ENCODE results near the gene LSR. TPM values are rescaled to one million over a fixed set of nuclear protein-coding genes. Genes with fewer than 3 reads are reported as not detected.
"Not testable (repeated sequence)": the region's sequence is repeated elsewhere in the genome, so short reads cannot be mapped to it uniquely, and the experiment has no call there.

The LSR gene
- total RNA-seq, 1 experiment from 2014 or later = 0.63 TPM

- DNase-seq = no peak
Measured at GRCh38 chr19:35216016-35216832, 32.6 kb upstream of the LSR start.

GRCh38 chr19:35216833-35217648, 31.8 kb upstream of the LSR start:
- Histone ChIP-seq H3K79me2 (ENCODE audit: low read length) (no peaks in the 10 kb centered on the region), H3K4me1 (ENCODE audit: low read length) (peaks cover 21% of the 10 kb centered on the region), H3K9ac (ENCODE audit: low read length) (no peak overlapping the region), H4K20me1 (ENCODE audit: insufficient read depth, low read depth, low read length) (no peaks in the 10 kb centered on the region), H3K27me3 (ENCODE audit: low read length) (no peaks in the 10 kb centered on the region), H2AFZ (ENCODE audit: low read length) (no peak overlapping the region), H3K9me3 (ENCODE audit: low read length) (0 out of 2 replicates have a peak, but pooled peaks cover 2% of the 10 kb centered on the region), H3K36me3 (ENCODE audit: insufficient read depth, low read length) (no peaks in the 10 kb centered on the region), H3K9me2 (replicated peaks; ENCODE audit: insufficient read depth, low read length) (no peaks in the 10 kb centered on the region), H3K4me2 (ENCODE audit: low read depth, low read length, poor library complexity, severe bottlenecking) (no peak overlapping the region), H3K4me3 (ENCODE audit: low read length) (no peak overlapping the region), H3K27ac (ENCODE audit: low read length) (no peak overlapping the region)
- DNase-seq = peak; percentile 75

More at GRCh38 chr19:35216016-35216832, 32.6 kb upstream of the LSR start:
- no peaks in the 10 kb centered on the region for H3K36me3 ChIP-seq (ENCODE audit: insufficient read depth, low read length)
- no peaks in the 10 kb centered on the region for H3K27me3 ChIP-seq (ENCODE audit: low read length)
- H3K9me2 ChIP-seq (replicated peaks; ENCODE audit: insufficient read depth, low read length) = no peaks in the 10 kb centered on the region
- 0 out of 2 replicates have a peak, but pooled peaks cover 2% of the 10 kb centered on the region for H3K9me3 ChIP-seq (ENCODE audit: low read length)
- no peak overlapping the region for H3K27ac ChIP-seq (ENCODE audit: low read length)
- H3K4me3 ChIP-seq (ENCODE audit: low read length) = no peak overlapping the region
- no peak overlapping the region for H3K4me2 ChIP-seq (ENCODE audit: low read depth, low read length, poor library complexity, severe bottlenecking)
- H3K79me2 ChIP-seq (ENCODE audit: low read length) = no peaks in the 10 kb centered on the region
- peaks cover 17% of the 10 kb centered on the region for H3K4me1 ChIP-seq (ENCODE audit: low read length)
- no peak overlapping the region for H3K9ac ChIP-seq (ENCODE audit: low read length)
- no peaks in the 10 kb centered on the region for H4K20me1 ChIP-seq (ENCODE audit: insufficient read depth, low read depth, low read length)
- no peak overlapping the region for H2AFZ ChIP-seq (ENCODE audit: low read length)

- H3K9ac ChIP-seq (ENCODE audit: low read length) = no peak overlapping the region
- no peak overlapping the region for H3K27ac ChIP-seq (ENCODE audit: low read length)
- no peaks in the 10 kb centered on the region for H3K79me2 ChIP-seq (ENCODE audit: low read length)
- H3K9me2 ChIP-seq (replicated peaks; ENCODE audit: insufficient read depth, low read length) = no peaks in the 10 kb centered on the region
- no peak overlapping the region for H3K4me2 ChIP-seq (ENCODE audit: low read depth, low read length, poor library complexity, severe bottlenecking)
- H3K4me1 ChIP-seq (ENCODE audit: low read length) = peaks cover 27% of the 10 kb centered on the region
- H3K27me3 ChIP-seq (ENCODE audit: low read length) = no peaks in the 10 kb centered on the region
- no peaks in the 10 kb centered on the region for H4K20me1 ChIP-seq (ENCODE audit: insufficient read depth, low read depth, low read length)
- H3K9me3 ChIP-seq (ENCODE audit: low read length) = peaks cover 2% of the 10 kb centered on the region; the same call in 1 of the 2 replicates
- no peak overlapping the region for H3K4me3 ChIP-seq (ENCODE audit: low read length)
- no peak overlapping the region for H2AFZ ChIP-seq (ENCODE audit: low read length)
- H3K36me3 ChIP-seq (ENCODE audit: insufficient read depth, low read length) = no peaks in the 10 kb centered on the region
- no peak for DNase-seq
Measured at GRCh38 chr19:35217649-35217990, 31.2 kb upstream of the LSR start.

- H3K4me2 ChIP-seq (ENCODE audit: low read depth, low read length, poor library complexity, severe bottlenecking) = no peak overlapping the region
- H4K20me1 ChIP-seq (ENCODE audit: insufficient read depth, low read depth, low read length) = no peaks in the 10 kb centered on the region
- no peak overlapping the region for H3K9ac ChIP-seq (ENCODE audit: low read length)
- H3K4me1 ChIP-seq (ENCODE audit: low read length) = peaks cover 20% of the 10 kb centered on the region
- no peak overlapping the region for H3K4me3 ChIP-seq (ENCODE audit: low read length)
- H3K27me3 ChIP-seq (ENCODE audit: low read length) = no peaks in the 10 kb centered on the region
- no peak overlapping the region for H3K27ac ChIP-seq (ENCODE audit: low read length)
- DNase-seq = no peak
- H3K36me3 ChIP-seq (ENCODE audit: insufficient read depth, low read length) = no peaks in the 10 kb centered on the region
- no peaks in the 10 kb centered on the region for H3K9me2 ChIP-seq (replicated peaks; ENCODE audit: insufficient read depth, low read length)
- H3K9me3 ChIP-seq (ENCODE audit: low read length) = peaks cover 2% of the 10 kb centered on the region; the same call in 1 of the 2 replicates
- no peak overlapping the region for H2AFZ ChIP-seq (ENCODE audit: low read length)
- H3K79me2 ChIP-seq (ENCODE audit: low read length) = no peaks in the 10 kb centered on the region
Measured at GRCh38 chr19:35219008-35219407, 29.8 kb upstream of the LSR start.

- no peak overlapping the region for H3K4me2 ChIP-seq (ENCODE audit: low read depth, low read length, poor library complexity, severe bottlenecking)
- no peak overlapping the region for H3K27ac ChIP-seq (ENCODE audit: low read length)
- peaks cover 2% of the 10 kb centered on the region; the same call in 1 of the 2 replicates for H3K9me3 ChIP-seq (ENCODE audit: low read length)
- no peak overlapping the region for H2AFZ ChIP-seq (ENCODE audit: low read length)
- no peaks in the 10 kb centered on the region for H4K20me1 ChIP-seq (ENCODE audit: insufficient read depth, low read depth, low read length)
- peaks cover 15% of the 10 kb centered on the region for H3K4me1 ChIP-seq (ENCODE audit: low read length)
- H3K9me2 ChIP-seq (replicated peaks; ENCODE audit: insufficient read depth, low read length) = no peaks in the 10 kb centered on the region
- no peak overlapping the region for H3K4me3 ChIP-seq (ENCODE audit: low read length)
- no peaks in the 10 kb centered on the region for H3K27me3 ChIP-seq (ENCODE audit: low read length)
- H3K36me3 ChIP-seq (ENCODE audit: insufficient read depth, low read length) = no peaks in the 10 kb centered on the region
- no peak for DNase-seq
- no peaks in the 10 kb centered on the region for H3K79me2 ChIP-seq (ENCODE audit: low read length)
- no peak overlapping the region for H3K9ac ChIP-seq (ENCODE audit: low read length)
Measured at GRCh38 chr19:35220315-35220921, 28.4 kb upstream of the LSR start.

GRCh38 chr19:35220973-35221590, 27.7 kb upstream of the LSR start:
- H3K4me2 ChIP-seq (ENCODE audit: low read depth, low read length, poor library complexity, severe bottlenecking) = not testable (repeated sequence)

GRCh38 chr19:35222373-35223015, 26.3 kb upstream of the LSR start:
- no peak overlapping the region for H2AFZ ChIP-seq (ENCODE audit: low read length)
- H3K9me2 ChIP-seq (replicated peaks; ENCODE audit: insufficient read depth, low read length) = no peaks in the 10 kb centered on the region
- no peaks in the 10 kb centered on the region for H3K27me3 ChIP-seq (ENCODE audit: low read length)
- peak overlapping the region; percentile 14 for H3K4me2 ChIP-seq (ENCODE audit: low read depth, low read length, poor library complexity, severe bottlenecking)
- no peaks in the 10 kb centered on the region for H3K79me2 ChIP-seq (ENCODE audit: low read length)
- H3K27ac ChIP-seq (ENCODE audit: low read length) = no peak overlapping the region
- no peak overlapping the region for H3K9ac ChIP-seq (ENCODE audit: low read length)
- DNase-seq = peak; percentile 54
- H4K20me1 ChIP-seq (ENCODE audit: insufficient read depth, low read depth, low read length) = no peaks in the 10 kb centered on the region
- H3K4me1 ChIP-seq (ENCODE audit: low read length) = peaks cover 15% of the 10 kb centered on the region
- H3K4me3 ChIP-seq (ENCODE audit: low read length) = no peak overlapping the region
- no peaks in the 10 kb centered on the region for H3K36me3 ChIP-seq (ENCODE audit: insufficient read depth, low read length)
- peaks cover 2% of the 10 kb centered on the region; the same call in 1 of the 2 replicates for H3K9me3 ChIP-seq (ENCODE audit: low read length)

More at GRCh38 chr19:35220973-35221590, 27.7 kb upstream of the LSR start:
- not testable (repeated sequence) for H3K9me2 ChIP-seq (replicated peaks; ENCODE audit: insufficient read depth, low read length); DNase-seq; H3K36me3 ChIP-seq (ENCODE audit: insufficient read depth, low read length); H3K27ac ChIP-seq (ENCODE audit: low read length); H3K4me3 ChIP-seq (ENCODE audit: low read length); H3K9ac ChIP-seq (ENCODE audit: low read length); H3K9me3 ChIP-seq (ENCODE audit: low read length); H4K20me1 ChIP-seq (ENCODE audit: insufficient read depth, low read depth, low read length); H3K79me2 ChIP-seq (ENCODE audit: low read length); H3K27me3 ChIP-seq (ENCODE audit: low read length); H2AFZ ChIP-seq (ENCODE audit: low read length)
- H3K4me1 ChIP-seq (ENCODE audit: low read length) = peaks cover 15% of the 10 kb centered on the region

All from Karpas-422 (cell line).